LNCaP clone FGC (cell line): ENCODE measurements around the gene TBRG4.

Experiments
- DNase-seq: peaks from one replicate; pipeline ENCODE4 v3.0.0-alpha.2; 2011; ENCODE audit warnings: low read depth
- H3K4me3 ChIP-seq: 2 replicates; pipeline ENCODE4 v1.5.1; 2011; ENCODE audit warnings: mild to moderate bottlenecking, low read depth, low read length, control low read depth
- TF ChIP-seq, protein P1 (sequence below): IDR thresholded peaks from 2 replicates; pipeline ENCODE4 v1.5.1; 2012; ENCODE audit warnings: mild to moderate bottlenecking; ENCODE audit not compliant: control insufficient read depth, insufficient read depth; ENCODE audit errors: extremely low read depth

Gene TBRG4

DNA sequence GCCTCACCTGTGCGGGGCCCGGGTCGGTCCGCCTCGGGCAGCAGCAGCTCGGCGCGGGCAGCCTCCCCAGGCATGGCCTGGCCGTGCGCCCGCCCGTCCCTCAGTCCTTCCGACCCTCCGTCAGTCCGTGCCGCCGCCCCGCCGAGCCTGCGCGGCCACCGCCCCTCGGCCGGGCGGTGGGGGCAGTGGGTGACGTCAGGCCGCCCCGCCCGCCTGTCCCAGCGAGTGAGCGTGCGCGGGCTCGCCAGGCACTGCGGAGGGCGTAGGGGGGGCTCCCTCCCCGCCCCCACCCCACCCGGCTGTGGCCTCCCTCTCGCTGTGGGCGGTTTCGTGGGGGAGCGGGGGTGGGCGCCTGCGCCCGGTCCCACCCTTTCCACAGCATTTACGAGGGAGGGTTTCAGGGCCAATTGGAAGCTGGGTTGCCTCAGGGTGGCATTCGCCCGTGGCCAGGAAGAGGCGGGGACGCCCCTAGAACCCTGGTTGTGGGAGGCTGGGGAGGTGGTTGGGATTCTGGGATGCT, 22.6 kb downstream of the TBRG4 start, which contains the start of gene NACAD:
NACAD (minus strand) TSS at position 149 of the 520 bp plus-strand sequence; CDS start at position 74, 75 bp downstream.
- no peak within 1 kb of the TSS for H3K4me3 ChIP-seq
- TF ChIP-seq, protein P1, sequence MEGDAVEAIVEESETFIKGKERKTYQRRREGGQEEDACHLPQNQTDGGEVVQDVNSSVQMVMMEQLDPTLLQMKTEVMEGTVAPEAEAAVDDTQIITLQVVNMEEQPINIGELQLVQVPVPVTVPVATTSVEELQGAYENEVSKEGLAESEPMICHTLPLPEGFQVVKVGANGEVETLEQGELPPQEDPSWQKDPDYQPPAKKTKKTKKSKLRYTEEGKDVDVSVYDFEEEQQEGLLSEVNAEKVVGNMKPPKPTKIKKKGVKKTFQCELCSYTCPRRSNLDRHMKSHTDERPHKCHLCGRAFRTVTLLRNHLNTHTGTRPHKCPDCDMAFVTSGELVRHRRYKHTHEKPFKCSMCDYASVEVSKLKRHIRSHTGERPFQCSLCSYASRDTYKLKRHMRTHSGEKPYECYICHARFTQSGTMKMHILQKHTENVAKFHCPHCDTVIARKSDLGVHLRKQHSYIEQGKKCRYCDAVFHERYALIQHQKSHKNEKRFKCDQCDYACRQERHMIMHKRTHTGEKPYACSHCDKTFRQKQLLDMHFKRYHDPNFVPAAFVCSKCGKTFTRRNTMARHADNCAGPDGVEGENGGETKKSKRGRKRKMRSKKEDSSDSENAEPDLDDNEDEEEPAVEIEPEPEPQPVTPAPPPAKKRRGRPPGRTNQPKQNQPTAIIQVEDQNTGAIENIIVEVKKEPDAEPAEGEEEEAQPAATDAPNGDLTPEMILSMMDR, result no peak
- DNase-seq, result no peak

DNA sequence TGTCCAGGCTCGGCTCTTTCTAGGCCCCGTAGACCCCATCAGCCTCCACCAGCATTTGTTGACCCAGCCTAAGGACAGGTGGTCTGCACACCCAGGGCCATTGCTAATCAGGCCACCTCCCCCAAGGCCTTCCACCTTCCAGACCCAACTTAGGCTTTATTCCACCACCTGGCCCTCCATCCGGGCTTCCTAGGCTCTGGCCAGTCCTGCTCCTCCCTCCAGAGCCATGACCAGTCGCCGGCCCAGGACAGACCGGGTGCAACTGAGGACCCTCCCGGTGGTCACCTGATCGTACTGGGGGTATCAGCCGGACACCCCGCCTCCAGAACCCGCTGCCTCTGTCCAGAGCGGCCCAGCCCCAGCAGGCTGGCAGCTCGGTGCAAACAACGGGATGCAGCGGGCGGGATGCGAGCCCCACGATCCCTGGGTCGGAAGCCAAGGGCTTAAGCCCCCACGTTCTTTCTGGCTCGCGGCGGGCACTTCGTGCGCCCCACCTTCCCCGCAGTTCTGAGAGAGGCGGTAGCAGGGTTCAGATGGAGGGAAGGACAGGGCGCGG, 23.3 kb downstream of the TBRG4 start:
- no peak for DNase-seq
- TF ChIP-seq, protein P1, result no peak
- H3K4me3 ChIP-seq, result no peak overlapping the region

DNA sequence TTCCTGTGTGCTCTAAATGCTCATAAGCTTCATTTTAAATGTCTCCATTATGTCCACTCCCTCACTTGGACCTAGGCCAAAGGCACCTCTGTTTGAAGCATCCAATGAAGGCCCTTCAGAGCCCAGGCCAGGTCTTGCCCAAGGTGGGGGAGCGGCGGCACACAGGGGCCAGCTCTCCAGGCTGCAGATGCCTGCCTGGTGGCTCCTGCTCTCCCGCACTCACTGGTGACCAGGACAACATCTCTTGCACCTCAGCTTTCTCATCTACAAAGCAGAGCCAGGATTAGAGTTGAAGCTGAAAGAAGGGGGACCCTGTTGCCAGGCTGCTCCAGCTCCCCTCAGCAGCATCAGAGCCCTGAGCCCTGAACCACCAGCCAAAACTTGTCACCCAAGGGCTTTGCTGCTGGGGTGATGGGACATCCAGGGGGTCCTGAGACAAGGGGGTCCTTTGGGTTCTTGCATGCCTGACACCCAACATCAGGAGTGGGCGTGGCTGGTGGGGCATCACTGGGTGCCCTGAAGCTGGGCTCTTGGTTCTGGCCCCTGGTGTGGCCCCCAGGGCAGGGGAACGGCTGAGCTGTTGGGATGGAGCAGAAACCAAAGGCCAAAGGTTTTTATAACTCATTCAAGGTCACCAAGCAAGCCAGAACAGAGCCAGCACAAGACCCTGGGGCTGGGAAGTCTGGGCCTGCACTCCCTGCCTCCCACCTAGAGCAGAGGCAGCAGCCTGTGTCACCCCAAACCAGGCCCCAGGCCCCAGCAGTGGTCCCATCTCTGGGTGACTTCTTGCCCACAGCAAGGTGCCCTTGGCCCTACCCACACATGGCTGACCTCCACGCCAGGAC, 24.0 kb downstream of the TBRG4 start:
- no peak overlapping the region for H3K4me3 ChIP-seq
- TF ChIP-seq, protein P1, result no peak
- DNase-seq, result no peak

DNA sequence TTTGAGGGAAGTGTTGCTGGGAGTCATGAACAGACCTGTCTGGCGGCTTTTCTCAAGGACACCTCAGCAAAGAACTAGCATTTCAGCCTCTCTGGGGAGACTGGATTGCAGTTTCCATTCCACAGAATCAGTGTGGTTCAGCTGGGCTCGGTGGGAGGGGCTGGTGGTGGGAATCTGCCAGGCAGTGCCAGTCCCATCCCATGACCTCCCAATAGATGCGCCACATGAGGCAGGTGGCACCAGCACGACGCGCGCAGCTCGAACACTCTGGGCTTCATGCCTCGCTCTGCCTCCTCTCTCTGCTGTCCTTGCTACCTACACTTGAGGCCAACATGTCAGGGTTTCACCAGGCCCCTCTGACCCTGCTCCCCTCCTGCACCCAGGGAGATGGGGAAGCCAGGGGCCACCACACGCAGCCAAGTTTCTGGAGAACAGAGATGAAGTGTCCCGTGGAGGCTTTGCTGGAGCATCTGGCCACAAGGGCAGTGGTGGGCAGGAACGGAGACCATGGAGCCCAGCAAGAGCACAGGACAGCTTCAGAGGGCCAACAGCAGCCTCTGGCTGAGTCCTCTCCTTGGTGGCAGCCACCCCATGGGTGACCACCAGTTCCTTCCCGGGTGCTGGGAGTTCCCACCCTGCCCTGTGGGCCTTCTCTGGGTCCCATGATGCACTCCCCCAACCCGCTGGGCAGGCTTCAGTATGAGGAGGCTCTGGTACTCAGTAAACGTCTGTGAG, 25.0 kb downstream of the TBRG4 start:
- TF ChIP-seq, protein P1, result no peak
- no peak overlapping the region for H3K4me3 ChIP-seq
- no peak for DNase-seq

DNA sequence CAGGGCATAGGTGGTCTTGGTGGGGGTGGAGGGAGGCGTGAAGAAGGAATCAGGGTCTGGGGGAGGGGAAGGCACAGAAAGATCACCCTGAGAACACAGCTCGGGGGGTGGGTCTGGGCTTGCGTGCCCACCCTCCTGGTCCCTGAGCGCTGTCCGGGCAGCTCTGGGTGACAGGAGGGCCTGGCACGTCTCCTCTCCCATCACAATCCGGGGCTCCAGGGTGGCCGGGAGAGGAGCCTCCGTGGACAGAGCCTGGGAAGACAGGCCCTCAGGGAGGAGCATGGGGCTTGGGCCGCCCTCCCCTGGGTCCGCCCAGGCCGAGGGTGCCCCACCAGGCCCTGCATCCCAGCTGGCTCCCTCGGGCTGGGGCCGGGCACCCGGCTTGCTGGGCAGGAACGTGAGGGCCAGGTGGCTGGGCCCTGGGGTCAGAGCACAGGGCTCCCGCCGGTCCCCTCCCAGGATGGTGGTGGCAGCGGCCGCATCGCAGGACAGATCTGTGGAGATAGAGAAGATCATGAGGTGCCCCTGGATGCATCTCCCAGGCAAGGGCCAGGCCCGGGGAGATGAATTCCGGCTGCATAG, 25.8 kb downstream of the TBRG4 start:
- DNase-seq, result no peak
- TF ChIP-seq, protein P1, result no peak
- no peak overlapping the region for H3K4me3 ChIP-seq

DNA sequence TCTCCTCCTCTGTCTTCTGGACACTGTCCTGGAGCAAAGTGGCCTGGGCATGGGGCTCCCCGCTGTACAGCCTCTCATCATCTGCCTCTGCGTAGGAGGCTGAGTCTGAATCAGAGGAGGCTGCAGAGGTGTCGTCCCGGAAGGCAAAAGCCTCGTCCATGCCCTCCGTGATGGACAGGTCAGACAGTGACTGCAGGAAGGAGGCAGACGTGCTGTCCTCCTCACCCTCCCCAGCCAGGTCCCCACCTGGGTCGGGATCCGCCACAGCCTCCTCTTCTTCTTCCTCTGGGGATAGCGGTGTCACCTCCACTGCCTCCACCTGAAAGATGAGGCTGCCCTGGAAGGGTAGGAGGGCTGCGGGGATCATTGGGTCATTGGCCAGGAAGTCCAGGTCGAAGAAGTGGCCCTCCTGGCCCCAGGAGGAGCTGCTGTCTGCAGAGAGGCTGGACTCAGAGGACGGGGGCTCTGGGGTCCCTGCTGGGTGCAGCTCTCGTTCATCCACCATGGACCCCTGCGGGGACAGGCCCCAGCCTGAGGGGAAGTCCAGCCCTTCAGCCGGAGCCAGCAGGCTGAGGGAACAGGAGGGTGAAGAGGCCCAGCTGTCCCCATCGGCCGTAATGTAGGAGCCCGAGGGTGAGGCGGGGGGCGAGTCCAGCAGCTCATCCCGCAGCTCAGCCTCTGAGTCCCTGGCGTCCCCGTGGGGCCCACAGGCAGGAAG, 26.4 kb downstream of the TBRG4 start:
- TF ChIP-seq, protein P1, result no peak
- H3K4me3 ChIP-seq, result no peak overlapping the region
- no peak for DNase-seq
